ENCODE data around the gene PCDHGC3. TPM values are rescaled to one million over a fixed set of nuclear protein-coding genes. Genes with fewer than 3 reads are reported as not detected.

Gene PCDHGC3
- total and polyA plus RNA-seq, 8 donors, result 65.4 to 152 (median 118) TPM

- Histone ChIP-seq H3K27ac (peak overlapping the region; percentile 57 to 85), H3K27me3 (peaks cover 0 to 9% of the 10 kb centered on the region in 2 donors), H3K9me3 (no peaks in the 10 kb centered on the region), H3K36me3 (peaks cover 0 to 13% of the 10 kb centered on the region in 2 donors), H3K4me3 (no peak overlapping the region), H3K4me1 (peaks cover 12 to 37% of the 10 kb centered on the region in 2 donors)
- TF ChIP-seq CTCF (IDR thresholded peaks at IDR 0.05), result no peak
- no peak for ATAC-seq
- DNase-seq, result no peak
- intact Hi-C loops (cut with DNase I), result no loop called here
Observed at GRCh38 chr5:141506381-141507155, 30.8 kb downstream of the PCDHGC3 start.

- Histone ChIP-seq H3K36me3 (peaks cover 0 to 13% of the 10 kb centered on the region in 2 donors), H3K27me3 (peaks cover 0 to 9% of the 10 kb centered on the region in 2 donors), H3K9me3 (no peaks in the 10 kb centered on the region), H3K27ac (peak overlapping the region; percentile 66 to 85), H3K4me1 (peaks cover 12 to 43% of the 10 kb centered on the region in 2 donors), H3K4me3 (no peak overlapping the region)
- ATAC-seq (peak; percentile 44), DNase-seq (peak in 1 of 4 donors; percentile 65)
- intact Hi-C loops (cut with DNase I), result no loop called here
- TF ChIP-seq CTCF (IDR thresholded peaks at IDR 0.05), result no peak
Observed at GRCh38 chr5:141507387-141508091, 31.8 kb downstream of the PCDHGC3 start.

- Histone ChIP-seq H3K4me1 (peaks cover 12 to 50% of the 10 kb centered on the region in 2 donors), H3K9me3 (no peaks in the 10 kb centered on the region), H3K27ac (peak overlapping the region; percentile 66 to 85), H3K27me3 (peaks cover 0 to 9% of the 10 kb centered on the region in 2 donors), H3K4me3 (no peak overlapping the region), H3K36me3 (peaks cover 0 to 13% of the 10 kb centered on the region in 2 donors)
- intact Hi-C loops (cut with DNase I), result no loop called here
- ATAC-seq (peak; percentile 2), DNase-seq (no peak)
- no peak for TF ChIP-seq CTCF (IDR thresholded peaks at IDR 0.05)
Observed at GRCh38 chr5:141508440-141508797, 32.7 kb downstream of the PCDHGC3 start.

GRCh38 chr5:141508798-141509611 lies 33.2 kb downstream of the PCDHGC3 start:
- intact Hi-C loops (cut with DNase I), result no loop called here
- Histone ChIP-seq H3K4me1 (peaks cover 14 to 56% of the 10 kb centered on the region in 2 donors), H3K4me3 (no peak overlapping the region), H3K27ac (peak overlapping the region; percentile 66 to 85), H3K27me3 (peaks cover 0 to 9% of the 10 kb centered on the region in 2 donors), H3K9me3 (no peaks in the 10 kb centered on the region), H3K36me3 (peaks cover 0 to 13% of the 10 kb centered on the region in 2 donors)
- peak; percentile 36 for ATAC-seq
- no peak for TF ChIP-seq CTCF (IDR thresholded peaks at IDR 0.05)
- DNase-seq, result peak in 2 of 4 donors; percentile 79 to 88

All from left lung (tissue), 10 donors.